Muscle layer of colon (tissue), 2 donors: ENCODE data around the gene SLC38A3.

Source experiments
- H3K27ac ChIP-seq: one replicate; pipeline ENCODE4 v1.7.0; 2013; ENCODE audit warnings: low read depth, mild to moderate bottlenecking, low read length, moderate library complexity
- H3K27me3 ChIP-seq, 2 donors: one replicate each; pipeline ENCODE4 v1.7.0; 2013; ENCODE audit warnings: low read length in 2 of 2, mild to moderate bottlenecking in 2 of 2; ENCODE audit not compliant: insufficient read depth in 2 of 2, control insufficient read depth in 1 of 2
- H3K36me3 ChIP-seq: one replicate; pipeline ENCODE4 v1.7.0; 2013; ENCODE audit warnings: mild to moderate bottlenecking, low read length; ENCODE audit not compliant: insufficient read depth
- H3K4me1 ChIP-seq: one replicate; pipeline ENCODE4 v1.7.0; 2013; ENCODE audit warnings: mild to moderate bottlenecking, low read length; ENCODE audit not compliant: insufficient read depth
- H3K4me3 ChIP-seq, 2 donors: one replicate each; pipeline ENCODE4 v1.7.0; 2013; ENCODE audit warnings: low read length in 2 of 2, low read depth in 1 of 2, mild to moderate bottlenecking in 1 of 2, moderate library complexity in 1 of 2
- H3K9ac ChIP-seq: one replicate; pipeline ENCODE4 v1.7.0; 2013; ENCODE audit warnings: low read length
- H3K9me3 ChIP-seq: one replicate; pipeline ENCODE4 v1.7.0; 2013; ENCODE audit warnings: mild to moderate bottlenecking, low read length
- donor health status: abdominal sarcoma.
- donor health status: Adenocarcinoma of cecum.

The SLC38A3 gene

DNA sequence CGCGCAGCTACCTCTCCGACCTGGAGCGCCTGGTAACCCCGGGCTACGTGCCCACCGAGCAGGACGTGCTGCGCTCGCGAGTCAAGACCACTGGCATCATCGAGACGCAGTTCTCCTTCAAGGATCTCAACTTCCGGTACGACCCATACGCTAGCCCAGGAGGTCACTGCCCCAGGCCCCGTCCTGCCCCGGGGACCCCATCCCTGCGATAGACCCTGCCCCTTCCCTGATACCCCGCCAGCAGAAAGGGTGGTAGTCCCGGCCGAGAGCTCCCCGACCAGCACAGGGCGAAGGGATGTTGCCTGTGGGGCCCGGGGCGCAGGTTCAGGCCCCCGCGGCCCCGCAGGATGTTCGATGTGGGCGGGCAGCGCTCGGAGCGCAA is 11.3 kb upstream of the SLC38A3 start:
- Histone ChIP-seq H3K4me1 (peaks cover 14% of the 10 kb centered on the region), H3K27me3 (peaks cover 31 to 42% of the 10 kb centered on the region in 2 donors), H3K9ac (no peak overlapping the region), H3K4me3 (no peak overlapping the region), H3K9me3 (no peaks in the 10 kb centered on the region), H3K27ac (no peak overlapping the region), H3K36me3 (no peaks in the 10 kb centered on the region)

DNA sequence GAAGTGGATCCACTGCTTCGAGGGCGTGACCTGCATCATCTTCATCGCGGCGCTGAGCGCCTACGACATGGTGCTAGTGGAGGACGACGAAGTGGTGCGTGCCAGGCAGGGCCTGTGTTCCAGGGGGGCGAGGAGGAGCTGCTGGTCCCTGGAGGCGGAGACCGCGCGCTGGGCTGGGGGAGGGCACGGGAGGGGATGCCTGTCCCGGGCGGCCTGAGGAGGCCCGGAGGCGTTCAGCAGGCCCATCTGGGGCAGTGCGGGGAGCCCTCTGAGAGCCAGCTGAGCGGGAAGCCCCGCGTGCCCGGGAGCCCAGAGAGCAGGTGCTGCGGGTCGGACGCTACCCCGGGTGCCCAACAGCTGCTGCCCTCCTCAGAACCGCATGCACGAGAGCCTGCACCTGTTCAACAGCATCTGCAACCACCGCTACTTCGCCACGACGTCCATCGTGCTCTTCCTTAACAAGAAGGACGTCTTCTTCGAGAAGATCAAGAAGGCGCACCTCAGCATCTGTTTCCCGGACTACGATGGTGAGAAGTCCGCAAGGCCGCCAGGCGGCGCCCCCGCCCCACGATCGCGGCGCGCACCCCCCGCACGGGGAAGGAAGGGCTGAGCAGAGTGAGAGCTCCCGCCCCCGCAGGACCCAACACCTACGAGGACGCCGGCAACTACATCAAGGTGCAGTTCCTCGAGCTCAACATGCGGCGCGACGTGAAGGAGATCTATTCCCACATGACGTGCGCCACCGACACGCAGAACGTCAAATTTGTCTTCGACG is 10.8 kb upstream of the SLC38A3 start:
- Histone ChIP-seq H3K9ac (no peak overlapping the region), H3K4me3 (peak overlapping the region in 1 of 2 donors; percentile 23), H3K36me3 (no peaks in the 10 kb centered on the region), H3K27ac (no peak overlapping the region), H3K9me3 (no peaks in the 10 kb centered on the region), H3K27me3 (peaks cover 31 to 42% of the 10 kb centered on the region in 2 donors), H3K4me1 (peaks cover 14% of the 10 kb centered on the region)

DNA sequence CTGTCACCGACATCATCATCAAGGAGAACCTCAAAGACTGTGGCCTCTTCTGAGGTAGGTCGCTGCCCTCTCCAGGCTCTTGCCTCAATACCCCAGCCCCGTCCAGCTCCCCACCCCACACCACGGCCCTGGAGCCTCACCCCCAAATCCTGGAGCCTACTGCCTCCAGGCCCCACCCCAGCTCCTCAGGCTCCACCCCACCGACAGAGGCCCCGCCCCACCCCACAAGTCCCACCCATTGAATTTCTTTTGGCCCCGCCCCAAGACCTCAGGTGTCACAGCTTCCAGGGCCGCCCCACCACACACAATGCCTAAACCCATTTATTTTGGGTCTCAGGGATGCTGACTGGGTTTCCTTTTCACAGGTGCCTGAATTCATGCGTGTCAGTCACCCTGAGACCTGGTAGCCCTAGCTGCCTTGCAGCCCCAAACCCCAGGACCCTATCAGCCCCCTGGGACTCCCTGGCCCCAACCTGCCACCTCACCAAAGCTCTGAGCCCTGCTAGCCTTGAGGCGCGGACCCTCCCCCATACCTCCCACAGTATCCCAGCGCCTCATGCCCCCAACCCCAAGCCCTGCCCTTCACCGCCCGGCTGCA is 10.1 kb upstream of the SLC38A3 start:
- Histone ChIP-seq H3K27ac (no peak overlapping the region), H3K4me1 (peaks cover 14% of the 10 kb centered on the region), H3K27me3 (peaks cover 31 to 42% of the 10 kb centered on the region in 2 donors), H3K4me3 (peak overlapping the region in 1 of 2 donors; percentile 23), H3K9me3 (no peaks in the 10 kb centered on the region), H3K9ac (no peak overlapping the region), H3K36me3 (no peaks in the 10 kb centered on the region)

DNA sequence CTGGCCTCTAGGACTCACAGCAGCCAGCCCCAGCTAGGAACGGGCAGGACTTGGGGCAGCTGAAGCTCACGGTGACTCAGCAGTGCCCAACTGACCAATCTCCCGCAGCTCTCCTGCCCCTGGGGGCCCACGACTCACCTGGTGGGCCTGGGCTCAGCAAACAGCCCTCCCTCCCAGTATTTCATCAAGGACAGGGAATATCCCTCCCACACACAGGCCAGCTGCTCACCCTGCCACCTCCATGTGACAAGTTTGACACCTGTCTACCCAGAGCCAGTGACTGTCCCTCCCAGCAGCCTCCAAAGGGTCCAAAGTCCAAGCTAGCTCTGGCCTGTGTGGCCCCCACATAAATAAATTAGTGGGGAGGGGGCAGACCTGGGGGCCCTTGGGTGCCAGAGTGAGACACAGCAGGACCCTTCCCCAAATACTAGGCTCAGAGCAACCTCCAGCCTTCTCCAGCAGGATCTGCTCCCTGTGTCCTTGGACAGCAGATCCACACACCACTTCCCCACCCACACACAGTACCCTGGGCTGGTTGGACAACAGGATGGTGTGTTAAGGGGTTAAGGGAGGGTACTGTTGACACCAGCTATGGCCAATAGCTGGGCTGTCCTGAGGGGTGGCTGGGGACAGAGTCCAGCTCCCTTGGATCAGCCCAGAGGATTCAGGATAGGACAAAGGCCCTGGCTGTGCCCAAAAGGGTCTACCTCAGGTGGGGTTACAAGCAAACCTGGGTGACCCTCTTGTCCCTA is 9.4 kb upstream of the SLC38A3 start:
- no peaks in the 10 kb centered on the region for H3K9me3 ChIP-seq
- H3K36me3 ChIP-seq = no peaks in the 10 kb centered on the region
- peaks cover 14% of the 10 kb centered on the region for H3K4me1 ChIP-seq
- no peak overlapping the region for H3K4me3 ChIP-seq
- no peak overlapping the region for H3K27ac ChIP-seq
- H3K9ac ChIP-seq = no peak overlapping the region
- H3K27me3 ChIP-seq = peaks cover 31 to 42% of the 10 kb centered on the region in 2 donors

DNA sequence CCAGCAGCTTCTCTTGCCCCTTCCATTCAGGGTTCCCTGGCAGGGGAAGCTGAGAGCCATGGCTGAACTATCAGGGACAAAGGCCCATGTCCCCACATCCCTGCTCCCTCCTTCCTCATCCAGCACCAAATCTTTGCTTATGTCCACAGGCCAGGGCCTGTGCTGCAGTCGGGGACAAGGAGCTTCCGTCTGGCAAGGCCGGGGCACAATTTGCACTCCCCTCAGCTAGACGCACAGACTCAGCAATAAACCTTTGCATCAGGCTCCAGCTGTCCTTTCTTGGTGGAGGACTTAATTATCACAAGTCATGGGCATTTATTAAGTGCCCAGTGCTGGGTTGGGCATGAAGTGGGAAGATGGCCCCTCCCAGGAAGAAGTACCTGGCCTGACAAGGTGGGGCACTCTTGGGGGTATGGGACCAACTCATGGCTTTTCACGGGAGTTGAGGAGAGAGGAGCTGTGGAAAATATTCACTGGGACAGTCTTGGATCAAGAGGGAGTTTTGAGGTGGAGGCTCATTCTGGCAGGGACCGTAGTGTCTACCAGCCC is 8.7 kb upstream of the SLC38A3 start:
- Histone ChIP-seq H3K27ac (no peak overlapping the region), H3K4me3 (no peak overlapping the region), H3K36me3 (no peaks in the 10 kb centered on the region), H3K4me1 (peaks cover 14% of the 10 kb centered on the region), H3K9ac (no peak overlapping the region), H3K9me3 (no peaks in the 10 kb centered on the region), H3K27me3 (peaks cover 31 to 48% of the 10 kb centered on the region in 2 donors)

DNA sequence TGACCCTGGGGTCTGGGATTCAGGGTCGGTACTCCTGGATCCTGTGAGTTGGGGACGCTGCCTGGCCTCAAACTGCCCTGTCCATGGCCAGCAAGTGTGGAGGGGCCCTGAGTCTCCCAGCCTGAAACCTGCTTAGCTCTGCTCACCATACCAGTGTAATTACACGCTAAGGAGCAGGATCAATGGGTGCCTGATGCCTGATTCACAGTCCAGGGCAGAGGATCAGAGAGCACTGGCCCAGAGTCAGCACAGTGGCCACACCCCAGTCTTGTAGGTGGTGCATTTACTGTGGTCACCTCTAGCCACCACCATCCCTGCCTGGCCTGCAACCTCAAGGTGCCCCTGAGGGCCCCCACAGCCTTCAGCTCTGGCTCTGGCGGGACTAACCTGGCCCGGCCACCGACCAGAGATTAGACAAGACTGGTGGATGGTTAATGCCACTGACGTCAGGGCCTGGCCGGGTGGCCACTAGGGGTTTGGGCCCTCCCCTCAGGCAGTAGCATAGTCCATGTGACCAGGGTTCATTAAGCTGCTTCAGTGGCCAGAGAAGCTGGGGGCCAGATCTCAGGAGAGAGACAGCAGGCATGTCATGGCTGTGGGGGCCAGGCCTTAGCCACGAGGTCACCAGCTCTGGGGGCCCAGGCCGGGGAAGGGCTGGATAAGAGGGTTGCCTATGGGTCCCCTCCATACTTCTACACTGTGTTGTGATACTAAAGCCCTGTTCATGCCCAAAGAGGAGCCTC is 3.3 kb upstream of the SLC38A3 start:
- H3K9ac ChIP-seq = no peak overlapping the region
- H3K4me3 ChIP-seq = no peak overlapping the region
- peaks cover 24 to 55% of the 10 kb centered on the region in 2 donors for H3K27me3 ChIP-seq
- no peaks in the 10 kb centered on the region for H3K9me3 ChIP-seq
- H3K4me1 ChIP-seq = no peaks in the 10 kb centered on the region
- H3K36me3 ChIP-seq = no peaks in the 10 kb centered on the region
- H3K27ac ChIP-seq = no peak overlapping the region

DNA sequence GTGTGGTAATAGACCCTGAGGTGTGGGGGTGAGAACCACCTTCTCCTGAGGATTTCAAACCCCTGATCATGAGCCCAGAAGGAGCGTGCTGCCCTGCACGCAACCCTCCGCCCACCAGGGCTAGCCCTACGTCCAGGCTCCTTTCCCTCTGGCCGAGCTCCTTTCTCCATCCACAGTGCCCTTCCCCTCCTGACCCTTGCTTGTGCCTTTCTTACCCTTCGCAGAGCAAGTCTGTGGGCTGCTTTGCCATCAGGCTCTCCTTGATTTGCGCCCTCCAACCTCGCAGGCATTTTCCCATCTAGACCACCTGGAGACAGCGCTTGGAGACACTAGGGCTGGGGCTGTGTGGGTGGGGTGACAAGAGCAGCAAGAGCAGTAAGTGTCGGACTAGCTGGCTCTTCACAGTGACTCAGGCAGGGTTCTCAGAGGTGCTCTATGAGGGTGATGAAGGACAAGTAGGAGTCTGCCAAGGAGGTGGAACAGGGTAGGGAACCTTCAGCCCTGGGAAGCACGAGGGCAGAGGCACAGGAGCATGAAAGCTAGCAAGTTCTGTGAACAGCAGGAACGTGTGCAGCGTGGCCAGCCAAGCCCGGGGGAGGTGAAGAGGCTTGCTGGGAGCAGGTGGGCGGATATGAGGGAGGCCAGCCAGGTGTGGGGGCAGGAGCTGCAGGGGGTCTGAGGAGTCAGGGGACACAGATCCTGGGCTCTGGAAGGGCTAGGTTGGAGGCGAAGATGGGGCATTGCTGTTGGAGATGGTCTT is 2.5 kb upstream of the SLC38A3 start:
- Histone ChIP-seq H3K4me1 (no peaks in the 10 kb centered on the region), H3K27me3 (peaks cover 24 to 55% of the 10 kb centered on the region in 2 donors), H3K36me3 (no peaks in the 10 kb centered on the region), H3K27ac (no peak overlapping the region), H3K4me3 (no peak overlapping the region), H3K9ac (no peak overlapping the region), H3K9me3 (no peaks in the 10 kb centered on the region)

DNA sequence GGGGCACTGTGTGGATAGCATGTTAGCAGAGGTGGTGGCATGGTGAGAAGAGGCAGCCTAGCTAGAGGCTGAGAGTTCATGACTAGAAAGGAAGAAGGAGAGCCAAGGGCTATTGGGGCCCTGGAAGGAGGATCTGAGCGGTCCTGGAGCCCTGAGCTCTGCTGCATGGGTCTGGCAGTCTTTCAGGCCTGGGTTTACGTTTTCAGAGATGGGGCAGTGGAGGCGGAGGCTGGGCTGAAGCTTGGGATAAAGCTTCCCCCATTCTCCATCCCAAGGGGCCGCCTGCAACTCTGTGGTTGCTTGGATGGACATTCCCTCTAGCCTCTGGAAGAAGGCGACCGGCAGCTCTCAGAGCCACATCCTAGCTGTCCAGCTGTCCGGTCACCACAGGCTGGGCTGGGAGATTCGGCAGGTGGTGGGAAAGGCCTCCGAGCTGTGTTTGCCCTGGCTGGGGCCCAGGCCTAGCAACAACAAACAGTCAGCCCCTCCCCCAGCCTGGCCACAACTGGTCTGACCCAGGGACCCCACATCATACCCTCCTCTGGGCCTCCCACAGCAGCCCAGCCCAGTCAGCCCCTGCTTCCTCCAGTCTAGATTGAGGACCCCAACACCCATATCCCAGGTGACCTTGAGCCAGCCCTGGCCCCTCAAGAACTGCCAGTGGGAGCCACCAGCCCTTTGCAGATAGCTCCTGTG is 1.8 kb upstream of the SLC38A3 start:
- no peaks in the 10 kb centered on the region for H3K9me3 ChIP-seq
- no peak overlapping the region for H3K4me3 ChIP-seq
- no peaks in the 10 kb centered on the region for H3K4me1 ChIP-seq
- H3K36me3 ChIP-seq = no peaks in the 10 kb centered on the region
- no peak overlapping the region for H3K27ac ChIP-seq
- peaks cover 24 to 55% of the 10 kb centered on the region in 2 donors for H3K27me3 ChIP-seq
- no peak overlapping the region for H3K9ac ChIP-seq

DNA sequence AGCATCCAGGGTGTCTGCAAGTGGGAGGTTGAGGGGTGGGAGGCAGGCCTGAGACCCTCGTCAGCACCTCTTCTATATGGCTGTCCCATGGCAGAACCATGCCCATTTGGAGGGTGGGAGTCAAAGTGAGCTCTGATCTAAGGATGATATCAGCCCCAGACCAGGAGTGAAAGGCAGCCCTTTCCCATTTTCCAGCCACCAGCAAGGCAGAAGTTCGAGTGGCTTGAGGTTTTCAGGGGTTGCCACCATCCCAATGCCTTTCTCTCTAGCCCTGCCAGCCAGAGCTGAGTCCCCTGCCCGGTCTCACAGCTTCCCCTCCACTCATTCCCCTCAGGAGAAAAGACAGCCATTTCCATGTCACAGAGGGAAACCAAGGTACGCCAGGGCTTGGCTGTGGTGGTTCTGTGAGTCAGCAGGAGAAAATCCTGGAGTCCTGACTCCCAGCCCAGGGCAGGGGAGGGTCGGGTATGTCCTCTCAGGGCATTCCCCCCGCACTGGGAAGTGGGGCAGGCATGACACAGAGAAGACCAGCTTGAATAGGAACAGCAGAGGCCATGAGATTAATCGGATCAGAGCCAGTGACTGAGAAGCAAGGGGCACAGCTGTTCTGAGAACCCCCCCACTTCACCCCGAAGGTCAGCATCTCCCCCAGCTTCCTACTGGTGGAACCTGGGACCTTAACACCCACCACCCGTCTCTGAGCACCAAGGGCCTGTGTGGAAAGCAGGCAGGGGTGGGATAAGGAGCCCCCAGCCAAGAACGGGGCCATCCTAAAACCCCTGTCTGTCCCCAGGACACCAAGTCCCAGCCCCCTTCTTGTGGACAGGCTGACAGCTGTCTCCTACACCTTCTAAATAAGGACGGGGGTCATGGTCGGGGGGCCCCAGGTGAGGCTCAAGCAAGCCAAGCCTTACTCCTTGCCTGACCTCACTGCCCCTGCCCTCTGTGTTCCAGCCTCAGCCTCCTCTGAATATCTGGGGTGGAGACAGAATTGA is 965 bp upstream of the SLC38A3 start:
- H3K9ac ChIP-seq = no peak overlapping the region
- no peaks in the 10 kb centered on the region for H3K36me3 ChIP-seq
- H3K27ac ChIP-seq = no peak overlapping the region
- no peaks in the 10 kb centered on the region for H3K9me3 ChIP-seq
- H3K4me1 ChIP-seq = no peaks in the 10 kb centered on the region
- H3K27me3 ChIP-seq = peaks cover 24 to 55% of the 10 kb centered on the region in 2 donors
- H3K4me3 ChIP-seq = no peak overlapping the region
